ENCODE measurements around the gene EIF3B. TPM values are rescaled to one million over a fixed set of nuclear protein-coding genes. Genes with fewer than 3 reads are reported as not detected.
"Not testable (repeated sequence)": the region's sequence is repeated elsewhere in the genome, so short reads cannot be mapped to it uniquely, and the experiment has no call there.

Gene EIF3B
- total RNA-seq, 1 donor from 2014 or later: 84.9 TPM

DNA sequence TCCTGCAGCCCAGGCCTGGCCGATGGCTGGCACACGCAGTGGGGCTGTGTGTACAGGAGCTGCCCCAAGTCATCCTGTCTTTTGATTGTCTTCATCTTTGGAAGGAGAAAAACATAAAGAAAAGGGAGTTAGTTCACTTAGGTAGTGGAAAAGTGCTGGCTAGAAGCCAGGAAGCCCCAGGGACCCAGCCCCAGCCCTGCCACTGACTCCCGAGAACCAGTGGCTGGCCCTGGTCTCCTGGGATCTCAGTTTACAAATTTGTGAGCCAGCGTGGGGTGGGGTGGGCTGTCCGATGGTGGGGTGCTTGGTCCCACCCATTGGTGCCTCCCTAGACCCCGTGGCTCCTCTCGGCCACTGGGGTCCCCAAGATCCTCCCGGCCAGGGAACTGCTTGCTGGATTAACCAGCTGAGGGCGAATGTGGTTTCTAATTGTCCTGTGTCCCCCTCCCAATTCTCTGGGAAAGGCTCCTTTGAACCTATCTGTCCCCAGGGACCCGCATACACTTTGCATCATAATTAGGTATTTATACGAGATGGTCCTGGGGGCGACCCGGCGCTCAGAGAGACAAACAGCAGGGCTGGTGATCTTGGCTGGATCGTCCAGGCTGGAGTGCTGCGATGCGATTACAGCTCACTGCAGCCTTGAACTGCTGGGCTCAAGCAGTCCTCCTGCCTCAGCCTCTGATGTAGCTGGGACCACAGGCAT, 32.5 kb downstream of the EIF3B start:
- Histone ChIP-seq H3K9me3 (no peaks in the 10 kb centered on the region), H3K27ac (no peak overlapping the region), H3K4me1 (no peaks in the 10 kb centered on the region), H3K27me3 (no peaks in the 10 kb centered on the region), H3K36me3 (peaks cover 0 to under 1% of the 10 kb centered on the region in 2 donors), H3K4me3 (no peak overlapping the region)
- TF ChIP-seq, protein P1, sequence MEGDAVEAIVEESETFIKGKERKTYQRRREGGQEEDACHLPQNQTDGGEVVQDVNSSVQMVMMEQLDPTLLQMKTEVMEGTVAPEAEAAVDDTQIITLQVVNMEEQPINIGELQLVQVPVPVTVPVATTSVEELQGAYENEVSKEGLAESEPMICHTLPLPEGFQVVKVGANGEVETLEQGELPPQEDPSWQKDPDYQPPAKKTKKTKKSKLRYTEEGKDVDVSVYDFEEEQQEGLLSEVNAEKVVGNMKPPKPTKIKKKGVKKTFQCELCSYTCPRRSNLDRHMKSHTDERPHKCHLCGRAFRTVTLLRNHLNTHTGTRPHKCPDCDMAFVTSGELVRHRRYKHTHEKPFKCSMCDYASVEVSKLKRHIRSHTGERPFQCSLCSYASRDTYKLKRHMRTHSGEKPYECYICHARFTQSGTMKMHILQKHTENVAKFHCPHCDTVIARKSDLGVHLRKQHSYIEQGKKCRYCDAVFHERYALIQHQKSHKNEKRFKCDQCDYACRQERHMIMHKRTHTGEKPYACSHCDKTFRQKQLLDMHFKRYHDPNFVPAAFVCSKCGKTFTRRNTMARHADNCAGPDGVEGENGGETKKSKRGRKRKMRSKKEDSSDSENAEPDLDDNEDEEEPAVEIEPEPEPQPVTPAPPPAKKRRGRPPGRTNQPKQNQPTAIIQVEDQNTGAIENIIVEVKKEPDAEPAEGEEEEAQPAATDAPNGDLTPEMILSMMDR (IDR thresholded peaks at IDR 0.05): no peak
- intact Hi-C loops (cut with DNase I): no loop called here
- DNase-seq (ENCODE audit: low spot score in 2 of 2): no peak

DNA sequence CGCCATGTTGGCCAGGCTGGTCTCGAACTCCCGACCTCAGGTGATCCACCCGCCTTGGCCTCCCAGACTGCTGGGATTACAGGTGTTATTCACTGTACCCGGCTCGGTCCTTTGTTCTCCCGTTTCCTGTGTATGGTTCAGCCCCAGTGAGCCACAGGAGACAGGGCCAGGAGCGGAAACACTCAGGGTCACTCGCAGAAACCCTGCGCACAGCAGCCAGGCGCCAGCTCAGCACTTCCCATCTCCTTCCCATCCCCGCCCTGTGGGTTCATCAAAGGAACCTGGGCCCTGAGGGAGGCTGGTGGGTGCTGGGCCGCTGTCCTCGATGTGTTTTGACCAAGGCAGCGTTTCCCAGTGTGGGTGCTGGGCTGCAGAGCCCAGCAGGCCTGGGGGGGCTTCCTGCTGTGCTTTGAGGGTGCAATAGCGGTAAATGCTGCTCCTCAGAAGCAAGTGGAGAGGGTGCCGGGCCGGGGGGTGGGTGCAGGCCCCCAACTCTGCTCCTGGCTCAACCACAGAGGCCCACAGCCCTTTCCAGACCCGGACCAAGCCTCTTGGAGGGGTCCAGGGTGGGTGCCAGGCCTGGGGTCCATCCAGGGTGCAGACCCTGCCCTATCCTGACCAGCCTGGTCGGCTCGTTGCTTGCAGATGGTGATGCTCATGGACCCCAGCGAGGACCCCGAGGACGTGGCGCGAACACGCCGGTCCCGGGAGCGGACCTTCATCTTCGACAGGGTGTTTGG, 33.4 kb downstream of the EIF3B start:
- no peak overlapping the region for H3K27ac ChIP-seq
- H3K4me3 ChIP-seq: no peak overlapping the region
- intact Hi-C loops (cut with DNase I): no loop called here
- TF ChIP-seq, protein P1 (IDR thresholded peaks at IDR 0.05): no peak
- no peaks in the 10 kb centered on the region for H3K9me3 ChIP-seq
- H3K36me3 ChIP-seq: no peaks in the 10 kb centered on the region
- no peak for DNase-seq (ENCODE audit: low spot score in 2 of 2)
- H3K27me3 ChIP-seq: no peaks in the 10 kb centered on the region
- H3K4me1 ChIP-seq: no peaks in the 10 kb centered on the region

DNA sequence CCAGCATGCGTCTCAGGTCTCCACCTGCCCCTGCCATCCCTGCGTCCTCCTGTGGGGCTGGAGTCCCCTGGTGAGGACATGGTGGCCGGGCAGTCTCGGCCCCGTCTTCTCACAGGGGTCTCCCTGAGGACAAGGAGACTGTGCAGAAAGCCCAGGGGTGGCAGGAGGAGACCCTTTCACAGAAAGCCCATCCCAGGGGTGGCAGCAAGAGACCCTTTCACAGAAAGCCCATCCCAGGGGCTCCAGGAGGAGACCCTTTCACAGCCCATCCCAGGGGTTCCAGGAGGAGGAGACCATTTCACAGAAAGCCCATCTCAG, 34.0 kb downstream of the EIF3B start:
- Histone ChIP-seq H3K9me3 (no peaks in the 10 kb centered on the region), H3K27me3 (no peaks in the 10 kb centered on the region), H3K4me3 (no peak overlapping the region), H3K27ac (no peak overlapping the region), H3K4me1 (no peaks in the 10 kb centered on the region), H3K36me3 (no peaks in the 10 kb centered on the region)
- TF ChIP-seq, protein P1 (IDR thresholded peaks at IDR 0.05): no peak
- intact Hi-C loops (cut with DNase I): no loop called here
- DNase-seq (ENCODE audit: low spot score in 2 of 2): no peak

DNA sequence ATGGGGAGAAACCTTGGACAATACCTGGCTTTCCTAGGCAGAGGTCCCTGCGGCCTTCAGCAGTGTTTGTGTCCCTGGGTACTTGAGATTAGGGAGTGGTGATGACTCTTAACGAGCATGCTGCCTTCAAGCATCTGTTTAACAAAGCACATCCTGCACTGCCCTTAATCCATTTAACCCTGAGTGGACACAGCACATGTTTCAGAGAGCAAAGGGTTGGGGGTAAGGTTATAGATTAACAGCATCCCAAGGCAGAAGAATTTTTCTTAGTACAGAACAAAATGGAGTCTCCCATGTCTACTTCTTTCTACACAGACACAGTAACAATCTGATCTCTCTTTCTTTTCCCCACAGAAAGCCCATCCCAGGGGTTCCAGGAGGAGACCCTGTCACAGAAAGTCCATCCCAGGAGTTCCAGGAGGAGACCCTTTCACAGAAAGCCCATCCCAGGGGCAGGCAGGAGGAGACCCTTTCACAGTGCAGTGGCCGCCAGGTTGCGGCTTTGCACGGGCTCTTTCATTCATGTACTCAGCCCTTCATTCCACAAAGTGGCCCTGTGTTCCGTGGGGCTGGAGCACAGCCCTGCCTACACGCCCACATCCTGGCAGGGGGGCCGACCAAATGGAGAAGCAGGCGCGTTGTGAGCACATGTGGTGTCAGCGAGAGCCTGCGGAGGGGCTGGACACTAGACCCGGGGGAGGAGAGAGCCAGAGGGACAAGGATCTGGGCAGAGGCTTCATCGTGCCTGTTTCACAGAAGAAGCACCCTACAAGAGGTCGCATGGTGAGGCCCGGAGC, 35.6 kb downstream of the EIF3B start:
- H3K4me3 ChIP-seq; intact Hi-C loops (cut with DNase I); DNase-seq (ENCODE audit: low spot score in 2 of 2); H3K27me3 ChIP-seq; H3K4me1 ChIP-seq; H3K9me3 ChIP-seq; H3K36me3 ChIP-seq; H3K27ac ChIP-seq: not testable (repeated sequence)

DNA sequence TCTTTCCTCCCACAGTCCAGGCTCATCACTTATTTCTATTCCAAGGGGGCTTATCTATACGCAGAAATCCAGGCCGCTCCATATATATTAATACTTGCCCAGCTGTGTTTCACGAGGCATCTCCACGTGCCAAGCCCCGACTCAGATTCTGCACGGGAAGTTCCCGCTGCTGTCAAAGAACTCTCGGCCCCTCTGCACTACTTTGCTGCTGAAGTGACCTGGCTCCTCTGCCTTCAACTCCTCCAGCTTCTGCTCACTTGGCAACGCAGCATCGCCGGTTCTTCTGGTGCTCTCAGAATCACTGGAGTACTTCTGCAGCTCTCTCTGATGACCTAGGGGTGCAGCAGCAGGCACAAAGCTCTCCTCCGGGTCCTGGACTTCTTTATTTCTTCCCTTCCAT, 39.1 kb downstream of the EIF3B start:
- TF ChIP-seq, protein P1 (IDR thresholded peaks at IDR 0.05): no peak
- Histone ChIP-seq H3K27me3 (no peaks in the 10 kb centered on the region), H3K4me1 (no peaks in the 10 kb centered on the region), H3K36me3 (no peaks in the 10 kb centered on the region), H3K27ac (no peak overlapping the region), H3K4me3 (no peak overlapping the region), H3K9me3 (no peaks in the 10 kb centered on the region)
- intact Hi-C loops (cut with DNase I): no loop called here
- DNase-seq (ENCODE audit: low spot score in 2 of 2): no peak

DNA sequence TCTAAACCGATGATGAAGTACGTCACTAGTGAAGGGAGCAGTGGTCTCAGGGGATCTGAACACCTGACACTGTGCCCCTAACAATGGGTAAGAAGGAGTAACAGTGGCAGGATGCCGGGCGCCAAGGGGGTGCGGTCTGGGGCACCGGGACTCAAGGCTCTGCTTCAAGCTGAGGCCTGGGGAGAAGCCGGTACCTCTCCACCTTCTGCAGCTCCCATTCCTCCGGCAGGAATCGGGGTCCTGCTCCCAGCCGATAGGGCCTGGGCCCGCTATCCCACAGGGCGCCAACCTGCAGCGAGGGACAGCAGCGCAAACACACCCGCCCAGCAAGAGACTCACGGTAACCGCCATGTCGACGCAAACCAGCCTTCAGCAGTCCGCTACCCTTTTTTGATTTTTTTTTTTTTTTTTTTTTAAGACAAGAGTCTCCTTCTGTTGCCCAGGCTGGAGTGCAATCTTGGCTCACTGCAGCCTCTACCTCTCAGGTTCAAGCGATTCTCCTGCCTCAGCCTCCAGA, 40.0 kb downstream of the EIF3B start:
- TF ChIP-seq, protein P1 (IDR thresholded peaks at IDR 0.05): no peak
- intact Hi-C loops (cut with DNase I): no loop called here
- DNase-seq (ENCODE audit: low spot score in 2 of 2): no peak
- Histone ChIP-seq H3K9me3 (no peaks in the 10 kb centered on the region), H3K36me3 (no peaks in the 10 kb centered on the region), H3K27ac (no peak overlapping the region), H3K4me3 (no peak overlapping the region), H3K4me1 (peaks cover 3% of the 10 kb centered on the region in 2 donors), H3K27me3 (no peaks in the 10 kb centered on the region)

All from ascending aorta (tissue), 2 donors.